OCI-LY3 (cell line): ENCODE data around the gene PYY.

ENCODE experiments used
- H2AFZ ChIP-seq: fragments of 200-600, 300-600 bp; shearing (Covaris generic); 2 replicates; pipeline ENCODE4 v1.6.0; 2014; ENCODE audit warnings: antibody characterized with exemption, low read depth, low read length
- H3K27ac ChIP-seq: fragments of 200-600, 300-600 bp; sonication (generic); 2 replicates; pipeline ENCODE4 v1.5.1; 2014; ENCODE audit warnings: mild to moderate bottlenecking, low read length, moderate library complexity, mixed read lengths
- H3K27me3 ChIP-seq: fragments of 200-600, 300-600 bp; sonication (generic); 2 replicates; pipeline ENCODE4 v1.6.1; 2014; ENCODE audit warnings: low read depth, low read length, mixed read lengths
- H3K36me3 ChIP-seq: fragments of 200-600, 300-600 bp; sonication (generic); replicated peaks from 2 replicates; pipeline ENCODE3; 2014; ENCODE audit warnings: low read depth, low read length, mixed read lengths
- H3K4me1 ChIP-seq: fragments of 300-600, 200-600 bp; sonication (generic); 2 replicates; pipeline ENCODE4 v1.6.1; 2014; ENCODE audit warnings: low read length, mixed read lengths
- H3K4me2 ChIP-seq: fragments of 200-600, 300-600 bp; sonication (generic); 2 replicates; pipeline ENCODE4 v1.6.1; 2014; ENCODE audit warnings: low read length, mixed read lengths
- H3K4me3 ChIP-seq: fragments of 300-600, 200-600 bp; sonication (generic); 2 replicates; pipeline ENCODE4 v1.5.1; 2014; ENCODE audit warnings: antibody characterized with exemption, mild to moderate bottlenecking, low read length, moderate library complexity
- H3K79me2 ChIP-seq: fragments of 300-600, 200-600 bp; shearing (Covaris generic); 2 replicates; pipeline ENCODE4 v1.6.1; 2014; ENCODE audit warnings: mild to moderate bottlenecking, low read length, mixed read lengths
- H3K9ac ChIP-seq: fragments of 300-600, 200-600 bp; shearing (Covaris generic); 2 replicates; pipeline ENCODE4 v1.6.0; 2014; ENCODE audit warnings: mild to moderate bottlenecking, low read length, moderate library complexity
- H3K9me3 ChIP-seq: fragments of 200-600, 300-600 bp; shearing (Covaris generic); 2 replicates; pipeline ENCODE4 v1.6.1; 2014; ENCODE audit warnings: low read length, mixed read lengths; ENCODE audit not compliant: insufficient read depth
- H4K20me1 ChIP-seq: fragments of 200-600, 300-600 bp; sonication (generic); 2 replicates; pipeline ENCODE4 v1.6.1; 2016; ENCODE audit warnings: low read length, mixed read lengths; ENCODE audit not compliant: insufficient read depth
- CTCF ChIP-seq: fragments of 200-600, 300-600 bp; sonication (generic); IDR thresholded peaks from 2 replicates; pipeline ENCODE4 v1.5.1; 2014; ENCODE audit warnings: antibody characterized with exemption, low read length, low read depth
- EZH2phosphoT487 ChIP-seq: fragments of 200-600 bp; shearing (Covaris generic); IDR thresholded peaks from 2 replicates; pipeline ENCODE4 v1.6.1; 2018; ENCODE audit warnings: antibody characterized with exemption, mixed run types, low read depth

The PYY gene

GRCh38 chr17:43987131-43988021 lies 33.6 kb upstream of the PYY start:
- no peak overlapping the region for H3K9ac ChIP-seq
- TF ChIP-seq EZH2phosphoT487: no peak
- TF ChIP-seq CTCF: no peak
- no peak overlapping the region for H2AFZ ChIP-seq

GRCh38 chr17:43986225-43986981 lies 32.7 kb upstream of the PYY start:
- Histone ChIP-seq H3K79me2 (no peaks in the 10 kb centered on the region), H3K9ac (no peak overlapping the region), H2AFZ (no peak overlapping the region), H3K4me1 (no peaks in the 10 kb centered on the region), H3K27me3 (0 out of 2 replicates have a peak, but pooled peaks cover 3% of the 10 kb centered on the region), H3K4me2 (no peak overlapping the region), H3K4me3 (no peak overlapping the region), H4K20me1 (no peaks in the 10 kb centered on the region), H3K27ac (no peak overlapping the region), H3K9me3 (no peaks in the 10 kb centered on the region), H3K36me3 (no peaks in the 10 kb centered on the region)
- TF ChIP-seq EZH2phosphoT487: no peak
- no peak for TF ChIP-seq CTCF

More at GRCh38 chr17:43987131-43988021, 33.6 kb upstream of the PYY start:
- H3K36me3 ChIP-seq: no peaks in the 10 kb centered on the region
- no peaks in the 10 kb centered on the region for H3K4me1 ChIP-seq
- no peak overlapping the region for H3K4me3 ChIP-seq
- no peak overlapping the region for H3K27ac ChIP-seq
- no peaks in the 10 kb centered on the region for H3K9me3 ChIP-seq
- no peak overlapping the region for H3K4me2 ChIP-seq
- no peaks in the 10 kb centered on the region for H3K79me2 ChIP-seq
- 0 out of 2 replicates have a peak, but pooled peaks cover 3% of the 10 kb centered on the region for H3K27me3 ChIP-seq
- no peaks in the 10 kb centered on the region for H4K20me1 ChIP-seq

- no peaks in the 10 kb centered on the region for H3K4me1 ChIP-seq
- H3K4me2 ChIP-seq: no peak overlapping the region
- no peak overlapping the region for H2AFZ ChIP-seq
- H3K27ac ChIP-seq: no peak overlapping the region
- TF ChIP-seq EZH2phosphoT487 (no peak), CTCF (no peak)
- H3K36me3 ChIP-seq: no peaks in the 10 kb centered on the region
- H3K9ac ChIP-seq: no peak overlapping the region
- no peaks in the 10 kb centered on the region for H3K79me2 ChIP-seq
- H3K27me3 ChIP-seq: 0 out of 2 replicates have a peak, but pooled peaks cover 3% of the 10 kb centered on the region
- no peak overlapping the region for H3K4me3 ChIP-seq
- no peaks in the 10 kb centered on the region for H4K20me1 ChIP-seq
- no peaks in the 10 kb centered on the region for H3K9me3 ChIP-seq
Measured at GRCh38 chr17:43984521-43984920, 30.8 kb upstream of the PYY start.
